ENCODE measurements around the gene RNF213.

- TF ChIP-seq YY1 (IDR thresholded peaks at IDR 0.05; ENCODE audit: insufficient read depth, insufficient read length) (no peak), ZNF274 (IDR thresholded peaks at IDR 0.05; ENCODE audit: low read depth, low read length) (no peak), SUZ12 (IDR thresholded peaks at IDR 0.05; ENCODE audit: extremely low read depth, insufficient read depth, insufficient read length) (no peak)
These were observed 14.4 kb upstream of the RNF213 start for GRCh38 chr17:80246266-80246681.
